CD4-positive, alpha-beta T cell treated with Interleukin-2 at 100 ng/mL for 4 hours (primary cell): ENCODE data around the gene NUTM2B.
"Not testable (repeated sequence)": the region's sequence is repeated elsewhere in the genome, so short reads cannot be mapped to it uniquely, and the experiment has no call there.

Source experiments
- DNase-seq: peaks from one replicate; pipeline ENCODE4 v3.0.0-alpha.2; 2020; ENCODE audit warnings: low spot score

Gene NUTM2B, protein sequence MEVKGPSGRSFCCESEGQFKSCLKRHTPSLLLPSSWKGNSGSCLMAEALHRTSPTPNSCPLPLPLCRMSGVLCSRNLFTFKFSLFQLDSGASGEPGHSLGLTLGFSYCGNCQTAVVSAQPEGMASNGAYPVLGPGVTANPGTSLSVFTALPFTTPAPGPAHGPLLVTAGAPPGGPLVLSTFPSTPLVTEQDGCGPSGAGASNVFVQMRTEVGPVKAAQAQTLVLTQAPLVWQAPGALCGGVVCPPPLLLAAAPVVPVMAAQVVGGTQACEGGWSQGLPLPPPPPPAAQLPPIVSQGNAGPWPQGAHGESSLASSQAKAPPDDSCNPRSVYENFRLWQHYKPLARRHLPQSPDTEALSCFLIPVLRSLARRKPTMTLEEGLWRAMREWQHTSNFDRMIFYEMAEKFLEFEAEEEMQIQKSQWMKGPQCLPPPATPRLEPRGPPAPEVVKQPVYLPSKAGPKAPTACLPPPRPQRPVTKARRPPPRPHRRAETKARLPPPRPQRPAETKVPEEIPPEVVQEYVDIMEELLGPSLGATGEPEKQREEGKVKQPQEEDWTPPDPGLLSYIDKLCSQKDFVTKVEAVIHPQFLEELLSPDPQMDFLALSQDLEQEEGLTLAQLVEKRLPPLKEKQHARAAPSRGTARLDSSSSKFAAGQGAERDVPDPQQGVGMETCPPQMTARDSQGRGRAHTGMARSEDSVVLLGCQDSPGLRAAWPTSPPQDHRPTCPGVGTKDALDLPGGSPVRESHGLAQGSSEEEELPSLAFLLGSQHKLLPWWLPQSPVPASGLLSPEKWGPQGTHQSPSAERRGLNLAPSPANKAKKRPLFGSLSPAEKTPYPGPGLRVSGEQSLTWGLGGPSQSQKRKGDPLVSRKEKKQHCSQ

DNA sequence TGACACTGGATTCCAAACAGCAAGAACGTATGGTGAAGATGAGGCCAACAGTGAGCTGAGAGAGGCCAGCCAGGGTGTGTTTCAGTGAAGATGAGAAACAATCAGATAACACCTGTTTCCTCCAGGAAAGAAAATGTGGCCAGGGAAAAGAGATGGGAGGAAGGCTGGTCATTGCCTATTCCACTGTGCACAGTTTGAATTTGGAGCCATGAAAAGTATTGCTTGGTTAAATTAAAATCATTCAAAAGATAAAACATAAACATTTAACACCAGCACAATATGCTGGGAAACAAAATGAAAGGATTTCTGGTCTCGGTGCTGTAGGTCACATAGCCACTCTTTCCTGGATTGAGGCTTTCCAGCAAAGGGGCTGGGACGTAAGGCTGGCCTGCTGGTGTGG is at the start of gene NUTM2B:
Gene NUTM2B, plus strand, starts transcription at position 301 of the 400 bp plus-strand sequence. CDS start 383 bp downstream, outside the sequence.
- DNase-seq, result not testable (repeated sequence)

DNA sequence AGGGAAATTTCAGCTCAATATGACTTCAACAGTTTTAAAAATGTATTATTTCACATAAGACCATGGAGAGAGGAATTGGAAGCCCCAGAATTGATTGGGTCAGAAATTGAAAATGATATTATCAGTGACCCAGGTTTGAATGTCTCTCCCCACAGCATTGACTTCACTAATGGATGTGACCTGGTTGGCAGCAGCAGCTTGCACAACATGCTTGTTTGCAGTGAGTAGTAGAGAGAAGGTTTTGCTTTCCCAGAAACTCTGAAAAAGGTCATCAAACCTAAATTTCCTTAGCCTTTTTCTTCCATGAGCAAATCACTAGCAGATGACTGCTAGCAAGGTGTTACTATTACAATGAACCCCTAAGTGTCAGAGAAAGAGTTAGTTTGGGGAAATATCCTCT is 39.7 kb upstream of the NUTM2B start:
- not testable (repeated sequence) for DNase-seq

DNA sequence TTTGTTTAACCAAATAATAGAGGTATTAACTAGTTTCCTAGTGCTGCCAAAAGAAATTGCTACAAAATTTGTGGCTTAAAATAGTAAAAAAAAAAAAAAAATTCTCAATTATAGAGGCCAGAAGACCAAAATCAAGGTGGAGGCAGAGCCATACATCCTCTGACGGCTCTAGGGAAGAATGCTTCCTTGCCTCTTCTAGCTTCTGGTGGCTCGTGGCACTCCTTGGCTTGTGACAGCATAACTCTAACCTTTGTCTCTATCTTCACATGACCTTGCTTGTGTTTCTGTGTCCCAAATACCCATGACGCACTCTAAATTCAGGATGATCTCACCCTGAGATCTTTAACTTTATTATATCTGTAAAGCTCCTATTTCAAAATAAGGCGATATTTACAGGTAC is 38.3 kb upstream of the NUTM2B start:
- DNase-seq, result not testable (repeated sequence)

DNA sequence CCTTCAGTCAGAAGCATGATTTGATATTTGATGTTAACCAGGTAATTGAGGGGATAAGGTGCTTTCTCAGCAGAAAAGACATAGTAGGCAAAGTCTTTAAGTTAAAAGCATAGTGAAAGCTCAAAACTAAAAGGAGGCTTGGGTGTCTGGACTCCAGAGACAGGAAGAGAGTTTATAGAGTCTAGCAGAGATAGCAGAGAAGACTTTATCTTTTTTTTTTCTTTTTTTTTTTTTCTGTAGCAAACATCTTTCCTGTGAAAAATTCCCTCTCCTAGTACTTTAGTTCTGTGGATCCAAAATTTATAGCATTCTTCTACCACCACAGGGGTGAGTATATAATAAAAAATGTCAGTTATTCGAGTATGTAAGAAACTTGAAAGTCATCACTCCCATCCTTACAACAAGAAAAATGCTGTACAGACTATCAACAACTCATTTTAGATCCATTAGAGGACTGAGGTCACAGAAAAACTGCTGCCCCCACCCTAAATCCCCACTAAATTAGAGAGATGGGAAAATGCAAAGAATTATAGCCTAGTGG is 33.7 kb upstream of the NUTM2B start:
- DNase-seq, result not testable (repeated sequence)

DNA sequence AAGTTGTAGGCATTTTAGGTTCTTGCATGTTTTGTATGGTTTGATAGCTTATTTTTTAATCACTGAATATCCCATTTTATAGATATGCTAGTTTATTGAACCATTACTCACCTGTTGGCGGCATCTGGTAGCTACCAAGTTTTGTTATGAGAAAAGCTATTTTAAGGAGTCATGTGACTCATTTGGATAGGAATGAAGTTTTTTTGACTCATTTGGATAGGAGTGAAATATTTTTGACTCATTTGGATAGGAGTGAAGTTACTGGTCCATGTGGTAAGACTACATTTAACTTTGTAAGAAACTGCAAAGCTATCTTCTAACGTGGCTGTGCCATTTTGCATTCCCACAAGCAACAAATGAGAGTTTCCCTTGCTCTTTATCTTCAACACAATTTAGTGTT is 28.1 kb upstream of the NUTM2B start:
- not testable (repeated sequence) for DNase-seq

DNA sequence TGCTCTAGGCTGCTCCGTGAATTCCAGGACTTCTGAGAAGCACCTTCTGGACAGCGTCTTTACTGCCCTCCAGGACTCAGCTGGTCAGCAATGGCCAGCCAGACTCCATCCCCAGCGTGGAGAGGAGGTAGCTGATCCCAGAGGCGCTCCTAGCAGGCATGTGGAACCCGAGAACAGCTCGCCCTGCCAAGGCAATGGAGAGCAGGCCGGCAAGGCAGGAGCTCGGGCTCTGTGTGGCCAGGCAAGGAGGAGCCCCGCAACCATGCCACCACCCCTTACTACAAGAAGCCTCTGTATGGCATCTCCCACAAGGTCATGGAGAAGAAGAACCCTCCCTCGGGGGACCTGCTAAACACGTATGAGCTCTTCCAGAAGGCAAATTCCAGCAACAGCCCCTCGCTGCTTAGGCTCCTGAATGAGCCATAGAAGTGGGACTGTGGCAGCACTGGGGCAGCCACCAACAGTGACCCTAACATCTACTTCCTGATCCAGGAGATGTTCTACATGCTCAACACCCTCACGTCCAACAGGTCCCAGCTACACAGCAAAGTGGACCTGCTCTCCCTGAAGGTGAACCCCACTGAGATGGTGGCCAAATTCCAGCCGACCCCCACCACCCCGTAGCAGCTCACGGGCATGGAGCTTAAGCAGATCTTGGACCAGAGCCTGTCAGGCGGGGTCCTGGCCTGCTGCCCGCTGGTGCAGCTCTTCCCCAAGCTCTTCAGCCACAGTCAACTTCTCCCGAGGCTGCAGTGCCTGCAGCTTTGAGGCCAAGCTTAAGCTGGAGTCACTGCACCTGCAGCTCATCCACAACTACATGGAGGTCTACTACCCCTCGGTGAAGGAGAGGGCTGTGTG is 19.8 kb upstream of the NUTM2B start:
- DNase-seq, result not testable (repeated sequence)

DNA sequence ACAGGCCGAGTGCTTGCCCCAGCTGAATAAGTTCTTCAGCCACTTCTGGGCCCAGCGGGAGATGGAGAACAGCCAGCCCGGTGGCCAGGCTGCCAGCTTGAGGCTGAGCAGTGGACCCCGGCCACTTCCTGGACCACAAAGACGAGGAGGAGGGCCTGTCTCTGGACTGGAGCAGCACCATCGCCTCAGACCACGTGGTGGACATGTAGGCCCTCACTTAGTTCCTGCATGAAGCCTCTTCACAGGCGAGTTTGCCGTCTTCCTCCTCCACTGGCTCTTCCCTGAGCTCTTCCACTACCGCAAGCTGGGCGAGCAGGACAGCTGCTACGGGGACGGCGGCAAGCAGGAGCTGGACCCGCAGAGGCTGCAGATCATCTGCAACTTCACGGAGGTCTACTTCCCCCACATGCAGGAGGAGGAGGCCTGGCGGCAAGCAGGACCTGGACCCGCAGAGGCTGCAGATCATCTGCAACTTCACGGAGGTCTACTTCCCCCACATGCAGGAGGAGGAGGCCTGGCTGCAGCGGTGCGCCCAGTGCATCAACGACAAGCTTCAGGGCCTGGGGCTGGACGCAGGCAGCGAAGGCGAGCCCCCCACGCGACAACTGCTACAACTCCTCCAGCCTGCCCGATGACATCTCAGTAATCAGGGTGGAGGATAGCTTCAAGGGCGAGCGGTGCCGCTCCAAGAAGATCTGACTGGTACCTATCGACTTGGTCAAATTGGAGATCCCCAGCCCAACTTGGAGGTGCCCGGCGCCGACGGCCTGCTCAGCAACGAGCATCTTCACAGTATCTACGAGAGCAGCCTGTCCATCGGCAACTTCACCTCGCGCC is 18.9 kb upstream of the NUTM2B start:
- DNase-seq, result not testable (repeated sequence)

DNA sequence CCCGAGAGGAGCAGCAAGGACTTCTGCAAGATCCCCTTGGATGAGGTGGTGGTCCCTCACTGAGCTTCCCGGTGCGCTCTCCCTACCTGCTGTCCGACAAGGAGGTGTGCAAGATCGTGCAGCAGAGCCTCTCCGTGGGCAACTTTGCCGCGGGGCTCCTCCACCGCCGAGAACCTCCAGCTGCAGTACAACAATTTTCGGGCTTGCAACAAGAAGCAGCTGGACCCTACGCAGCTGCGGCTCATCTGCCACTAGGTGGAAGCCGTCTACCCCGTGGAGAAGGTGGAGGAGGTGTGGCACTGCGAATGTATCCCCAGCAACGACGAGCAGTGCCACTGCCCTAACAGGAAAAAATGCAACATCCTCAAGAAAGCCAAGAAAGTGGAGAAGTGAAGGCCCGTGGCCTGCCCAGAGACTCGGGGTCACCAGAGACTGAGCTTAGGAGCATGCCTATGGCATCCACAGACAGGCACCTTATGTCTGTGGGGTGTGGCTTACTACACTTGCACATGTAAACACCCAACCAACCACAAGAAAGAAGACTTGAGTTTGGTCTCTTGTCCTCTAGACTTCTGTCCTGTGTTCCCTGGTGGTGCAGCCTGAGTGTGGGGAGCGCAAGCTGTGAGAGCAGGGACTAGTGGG is 17.9 kb upstream of the NUTM2B start:
- peak; percentile 50 for DNase-seq

DNA sequence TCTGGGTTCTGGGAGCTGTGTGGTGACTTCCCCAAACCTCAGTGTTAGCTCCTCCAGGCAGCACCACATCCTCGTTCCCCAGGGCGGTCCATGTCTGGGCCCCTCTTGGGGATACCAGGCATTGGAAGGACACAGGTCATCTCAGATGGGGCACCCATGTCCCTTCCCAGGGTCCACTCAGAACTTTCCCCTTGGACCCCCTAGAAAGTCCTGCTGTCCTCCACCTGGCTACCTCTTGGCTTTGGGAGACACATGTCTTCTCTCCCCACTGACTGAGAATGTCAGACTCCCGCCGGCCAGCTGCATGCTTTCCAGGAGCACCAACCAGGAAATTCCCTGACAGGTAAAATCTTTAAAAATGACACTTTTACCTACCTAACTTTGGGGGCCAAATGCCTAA is 16.4 kb upstream of the NUTM2B start:
- not testable (repeated sequence) for DNase-seq

DNA sequence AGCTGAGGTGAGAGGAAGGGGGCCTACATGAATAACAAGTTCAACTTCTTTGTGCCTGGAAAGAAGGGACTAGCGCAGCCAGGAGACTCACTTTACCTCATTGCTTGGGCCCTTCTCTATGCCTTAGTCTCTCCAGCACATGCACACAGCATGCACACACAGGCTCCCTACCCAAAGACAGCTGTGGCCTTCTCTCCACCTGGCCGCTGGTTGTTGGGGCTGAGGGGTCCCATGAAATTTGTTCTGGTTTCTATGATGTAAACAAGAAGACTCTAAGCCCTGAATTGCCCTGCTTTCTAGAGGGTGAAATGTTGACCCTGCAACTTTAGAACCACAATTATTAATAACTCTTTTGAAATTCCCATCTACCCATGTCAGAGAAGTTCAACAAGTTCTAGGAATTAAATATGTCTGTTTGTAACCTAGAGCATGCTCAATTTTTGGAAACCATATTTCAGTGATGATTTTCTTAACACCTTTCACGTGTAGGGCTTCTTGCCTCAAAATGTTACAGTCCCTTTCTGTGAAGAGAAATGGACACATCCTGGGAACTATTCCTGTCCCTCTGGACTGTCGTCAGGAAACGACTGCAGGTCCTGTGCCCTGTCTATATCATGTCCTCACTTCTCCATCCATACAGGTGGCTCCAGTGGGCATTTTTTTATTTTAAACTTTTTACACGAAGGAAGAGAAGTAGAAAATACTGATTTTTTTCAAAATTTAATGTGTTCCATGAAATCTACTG is 15.4 kb upstream of the NUTM2B start:
- not testable (repeated sequence) for DNase-seq

DNA sequence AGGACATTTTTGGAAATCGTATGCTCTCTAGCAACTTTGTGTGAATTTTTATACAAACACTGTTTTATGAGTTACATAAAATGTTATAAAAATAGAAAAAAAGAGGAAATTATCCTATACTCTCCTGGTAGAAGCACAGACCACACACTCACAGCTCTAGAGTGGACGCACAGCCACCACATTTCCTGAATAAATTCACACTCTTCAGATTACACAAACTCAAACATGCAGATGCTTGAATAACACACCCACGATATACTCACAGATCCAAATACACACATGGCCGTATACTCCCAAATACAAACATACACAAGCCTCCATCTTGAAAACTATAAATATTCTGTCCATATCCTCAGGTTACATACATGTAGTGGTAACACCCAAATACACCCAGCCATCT is 14.2 kb upstream of the NUTM2B start:
- DNase-seq, result not testable (repeated sequence)

DNA sequence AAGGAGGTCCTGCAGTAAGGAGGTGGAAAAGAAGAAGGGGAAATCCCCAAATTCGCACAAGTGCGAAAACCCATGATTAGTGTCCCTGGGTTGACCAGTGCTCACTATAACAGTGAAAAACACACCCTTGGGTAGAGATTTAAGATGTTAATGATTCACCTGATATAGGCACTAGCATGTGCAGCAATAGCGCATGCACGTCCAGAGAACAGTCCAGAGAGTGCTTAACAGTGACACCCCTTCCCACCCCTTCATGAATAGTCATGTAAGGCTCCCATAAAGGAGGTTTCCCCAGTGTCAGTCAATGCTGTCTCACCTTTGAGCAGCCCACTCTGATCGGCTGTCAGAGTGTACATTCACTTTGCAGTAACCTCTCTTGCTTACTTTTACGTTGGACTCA is 6.4 kb upstream of the NUTM2B start:
- not testable (repeated sequence) for DNase-seq

DNA sequence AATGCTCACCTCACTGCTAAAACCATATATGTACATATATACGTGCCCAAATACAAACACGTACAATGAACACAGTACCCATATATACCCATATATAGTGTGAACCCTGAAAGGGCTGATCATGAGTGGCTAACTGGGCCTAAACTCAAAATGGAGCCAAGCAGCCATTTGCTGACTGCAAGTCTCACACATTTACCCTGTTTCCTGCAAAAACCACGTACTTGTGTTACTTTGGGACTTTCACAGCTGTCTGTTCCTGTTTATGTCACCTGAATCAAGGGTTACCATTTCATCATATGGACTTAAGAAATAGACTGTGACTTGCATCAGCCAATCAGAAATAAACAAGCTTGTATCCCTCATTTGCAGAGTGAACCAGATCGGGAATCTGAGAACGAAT is 5.9 kb upstream of the NUTM2B start:
- DNase-seq, result not testable (repeated sequence)

DNA sequence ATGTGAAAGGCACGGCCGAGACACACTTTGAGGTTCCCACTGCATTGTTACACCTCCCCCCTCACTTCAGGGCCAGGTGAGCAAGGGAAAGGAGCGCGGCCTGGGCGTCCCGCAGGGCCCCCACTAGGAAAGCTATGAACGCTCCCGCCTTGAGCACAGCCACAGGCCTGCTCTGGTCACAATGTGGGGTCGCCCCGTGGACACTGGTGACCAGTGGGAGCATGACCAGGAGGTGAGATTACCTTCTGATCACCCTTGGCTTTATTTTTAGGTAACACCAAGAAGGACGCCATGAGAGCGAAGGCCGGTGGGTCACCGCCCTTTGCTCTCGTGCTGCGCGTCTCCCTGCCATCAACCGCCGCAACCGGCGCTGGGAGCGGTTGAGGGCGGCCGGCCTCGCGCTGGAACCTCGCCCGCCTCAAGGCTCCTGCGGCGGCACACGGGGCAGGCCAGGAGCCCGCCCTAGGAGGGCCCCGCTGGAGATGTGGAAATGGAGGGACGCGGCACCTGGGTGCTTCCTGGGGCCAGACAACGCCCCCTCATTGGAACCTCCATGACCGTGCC is 2.6 kb upstream of the NUTM2B start:
- DNase-seq, result not testable (repeated sequence)

DNA sequence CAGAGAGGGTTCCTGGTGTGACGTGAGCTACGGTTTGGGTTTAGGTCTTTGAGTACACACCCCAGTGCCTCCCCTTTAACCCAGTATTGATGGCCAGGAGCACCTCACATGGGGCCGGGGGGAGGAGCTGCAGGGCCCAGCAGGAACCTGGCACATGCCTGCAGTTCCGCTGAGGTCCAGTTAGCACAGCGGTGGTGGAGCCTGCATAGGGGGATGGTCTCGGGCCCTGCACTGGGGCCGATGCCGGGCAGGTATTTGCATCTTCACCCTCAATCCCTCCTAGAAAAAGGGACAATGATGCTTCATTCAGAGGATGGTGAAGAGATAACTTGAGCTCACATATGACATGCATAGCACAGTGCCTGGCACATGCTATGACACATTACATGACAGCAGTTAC is 4.0 kb downstream of the NUTM2B start:
- DNase-seq, result not testable (repeated sequence)

DNA sequence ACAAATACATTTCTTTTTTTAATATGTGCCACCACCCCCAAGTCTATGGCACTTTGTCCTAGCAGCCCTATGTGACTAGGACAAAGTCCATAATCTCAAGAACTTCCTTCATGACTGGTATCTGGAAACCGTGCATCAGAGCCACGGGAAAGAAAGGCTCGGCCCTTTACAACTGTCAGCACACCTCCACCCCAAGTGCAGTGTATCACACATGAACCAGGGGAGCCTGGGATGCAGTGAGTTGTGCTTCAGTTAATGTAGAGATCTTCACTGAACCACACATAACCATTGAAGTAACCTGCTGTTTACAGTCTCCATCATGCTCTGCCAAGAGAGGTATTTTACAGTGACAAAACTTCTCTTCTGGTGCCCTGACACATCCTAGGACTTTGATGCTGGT is 11.9 kb downstream of the NUTM2B start:
- not testable (repeated sequence) for DNase-seq

DNA sequence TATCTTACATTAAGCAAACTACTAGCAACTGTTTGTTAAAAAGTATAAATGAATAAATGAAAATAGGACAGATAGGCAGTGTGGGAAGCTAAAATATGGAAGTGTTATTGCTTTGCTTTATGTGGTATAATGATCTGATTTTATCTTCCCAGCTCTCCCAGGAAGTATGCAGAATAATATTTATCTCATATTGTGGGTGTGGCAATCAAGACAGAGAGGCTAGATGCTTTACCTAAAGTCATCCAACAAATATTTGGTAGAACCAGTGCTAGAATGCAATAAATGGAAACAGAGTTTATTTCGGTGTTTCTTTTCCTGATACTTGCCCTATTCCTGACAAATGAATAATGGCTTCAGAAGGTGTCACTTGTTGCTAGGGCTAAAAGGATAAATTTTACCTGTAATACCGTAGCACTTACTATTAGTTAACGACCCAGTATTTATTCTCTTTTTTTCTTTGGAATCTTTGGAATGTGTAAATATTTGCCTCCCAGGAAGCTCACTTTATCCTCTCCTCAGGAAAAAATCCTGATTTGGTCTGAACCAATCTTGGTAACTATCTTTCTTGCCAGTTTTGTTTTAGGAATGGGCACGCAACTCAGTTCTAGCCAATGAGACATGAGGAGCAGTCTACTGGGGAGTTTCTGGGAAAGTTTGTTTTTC is 14.0 kb downstream of the NUTM2B start:
- not testable (repeated sequence) for DNase-seq

DNA sequence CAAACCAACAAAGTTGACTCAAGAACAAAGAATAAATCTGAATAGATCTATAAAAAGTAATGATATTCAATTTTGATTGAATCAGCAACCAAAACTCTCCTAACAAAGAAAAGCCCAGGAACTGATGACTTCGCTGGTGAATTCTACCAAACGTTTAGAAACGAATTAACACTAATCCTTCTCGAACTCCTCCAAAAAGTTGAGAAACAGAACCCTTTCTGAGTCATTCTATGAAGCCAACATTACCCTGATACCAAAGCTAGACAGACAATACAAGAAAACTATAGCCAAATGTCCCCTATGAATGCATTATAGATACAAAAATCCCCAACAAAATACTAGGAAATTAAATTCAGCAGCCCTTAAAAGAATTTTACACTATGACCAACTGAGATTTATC is 17.0 kb downstream of the NUTM2B start:
- not testable (repeated sequence) for DNase-seq

DNA sequence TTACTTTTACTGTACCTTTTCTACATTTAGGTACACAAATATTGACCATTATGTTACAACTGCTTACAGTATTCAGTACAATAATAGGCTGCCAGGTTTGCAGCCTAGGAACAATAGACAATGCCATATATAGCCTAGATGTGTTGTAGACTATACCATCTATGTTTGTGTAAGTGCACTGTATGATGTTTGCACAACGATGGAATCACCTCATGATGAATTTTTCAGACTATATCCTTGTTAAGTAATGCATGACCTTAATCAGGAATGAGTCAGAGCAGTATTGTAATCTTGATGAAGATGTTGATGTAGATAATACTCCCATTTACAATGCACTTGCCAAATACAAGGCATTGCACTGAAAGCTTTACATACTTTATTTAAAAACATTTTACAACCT is 23.6 kb downstream of the NUTM2B start:
- DNase-seq, result not testable (repeated sequence)
